Skeletal muscle tissue (tissue), 4 donors: ENCODE results near the gene TMEM192. TPM values are rescaled to one million over a fixed set of nuclear protein-coding genes. Genes with fewer than 3 reads are reported as not detected.
A peak's percentile ranks its signal among the peaks of the same experiment; 100 is the strongest.

Source experiments
- H3K27ac ChIP-seq: one replicate; pipeline ENCODE4 v1.7.0; 2013; ENCODE audit warnings: mild to moderate bottlenecking, low read depth, low read length, inconsistent platforms
- H3K27me3 ChIP-seq, 3 donors: one replicate each; pipeline ENCODE4 v1.7.0; 2013; ENCODE audit warnings: low read length in 3 of 3; ENCODE audit not compliant: control insufficient read depth in 3 of 3, insufficient read depth in 3 of 3
- H3K36me3 ChIP-seq, 3 donors: one replicate each; pipeline ENCODE4 v1.7.0; 2013; ENCODE audit warnings: low read length in 3 of 3; ENCODE audit not compliant: control insufficient read depth in 3 of 3, insufficient read depth in 3 of 3
- H3K4me1 ChIP-seq, 3 donors: one replicate each; pipeline ENCODE4 v1.7.0; 2013; ENCODE audit warnings: low read length in 3 of 3, mild to moderate bottlenecking in 3 of 3; ENCODE audit not compliant: control insufficient read depth in 3 of 3, insufficient read depth in 3 of 3
- H3K4me3 ChIP-seq, 3 donors: one replicate each; pipeline ENCODE4 v1.7.0; 2013; ENCODE audit warnings: low read length in 3 of 3
- H3K9ac ChIP-seq, 3 donors: one replicate each; pipeline ENCODE4 v1.7.0; 2013; ENCODE audit warnings: low read length in 3 of 3, mild to moderate bottlenecking in 3 of 3, moderate library complexity in 2 of 3, low read depth in 1 of 3
- H3K9me3 ChIP-seq, 3 donors: one replicate each; pipeline ENCODE4 v1.7.0; 2013; ENCODE audit warnings: low read length in 3 of 3; ENCODE audit not compliant: control insufficient read depth in 3 of 3
- total RNA-seq: library from RNA; depleted of rRNA; stranded (reverse); fragments of >200 nt; gene quantifications from one replicate; pipeline ENCODE4 v1.2.3, GENCODE V29; 2014
- donor health status: Osteomylitis.

TMEM192 gene
- 3.1 TPM for total RNA-seq

DNA sequence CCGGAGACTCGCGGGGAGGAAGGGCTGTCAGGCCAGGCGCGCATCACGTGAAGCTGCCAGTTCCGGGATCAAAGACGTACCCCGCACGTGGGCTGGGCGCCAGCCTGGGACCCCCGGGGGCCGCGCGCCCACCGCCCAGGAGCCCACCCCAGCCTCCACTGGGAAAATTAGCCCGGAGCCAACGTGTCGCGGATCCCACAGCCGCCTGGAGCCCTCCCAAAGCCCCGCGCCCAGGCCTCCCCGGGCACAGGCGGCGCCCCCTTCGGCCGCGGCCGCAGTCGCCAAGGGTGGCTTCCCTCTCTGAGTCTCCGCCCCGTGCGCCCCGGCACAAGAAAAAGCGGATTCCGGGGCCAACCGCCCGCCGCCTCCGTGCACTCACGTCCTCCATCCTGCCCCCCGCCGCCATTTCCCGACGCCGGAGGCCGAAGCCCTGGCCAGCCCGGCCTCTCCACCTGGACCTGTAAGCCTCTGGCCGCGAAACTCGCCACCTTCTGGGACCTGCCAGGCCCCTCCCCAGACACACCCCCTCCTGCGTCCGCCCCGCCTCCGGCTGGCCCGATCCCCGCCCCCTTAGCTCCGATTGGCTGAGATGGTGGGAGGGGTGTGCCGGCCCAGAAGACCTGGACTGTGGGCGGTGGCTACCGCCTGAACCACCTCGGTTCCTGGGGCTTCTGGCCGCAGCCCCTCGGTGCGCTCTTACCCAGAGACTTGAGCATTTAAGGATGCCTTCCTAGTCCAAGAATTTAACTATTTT, at the start of gene TMEM192:
Gene TMEM192 (minus strand): TSS at position 493 of the 754 bp plus-strand sequence. CDS start 87 bp downstream, at position 406.
- no peaks in the 10 kb centered on the region for H3K9me3 ChIP-seq
- no peaks in the 10 kb centered on the region for H3K27me3 ChIP-seq
- peak within 1 kb of the TSS; percentile 87 to 91 (median 88) for H3K9ac ChIP-seq
- peak within 1 kb of the TSS; percentile 93 to 98 (median 93) for H3K4me3 ChIP-seq
- peaks cover 5 to 8% (median 6%) of the 10 kb centered on the region in 3 donors for H3K4me1 ChIP-seq
- peaks cover 0 to 2% (median 0%) of the 10 kb centered on the region in 3 donors for H3K36me3 ChIP-seq
- peak within 1 kb of the TSS; percentile 91 for H3K27ac ChIP-seq

DNA sequence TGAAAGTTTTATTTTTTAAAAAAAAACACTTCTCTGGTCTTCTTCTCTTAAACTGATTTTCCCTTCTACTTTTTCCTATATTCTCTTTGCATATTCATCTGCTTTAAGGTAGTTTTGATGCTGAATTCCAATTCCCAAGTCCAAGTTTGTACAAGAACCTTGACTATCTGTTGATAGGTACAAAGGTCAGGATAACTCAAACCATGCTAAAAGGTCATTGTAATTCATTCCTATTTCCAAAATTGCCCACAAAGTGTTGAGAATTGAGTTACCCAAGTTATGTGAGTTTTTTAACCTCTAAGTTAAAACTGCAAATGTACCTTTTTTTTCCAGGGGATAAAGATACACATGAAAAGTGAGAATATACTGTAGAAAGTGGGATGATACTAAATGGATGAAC, 46.1 kb upstream of the TMEM192 start:
- no peak overlapping the region for H3K27ac ChIP-seq
- H3K9me3 ChIP-seq: no peaks in the 10 kb centered on the region
- no peaks in the 10 kb centered on the region for H3K4me1 ChIP-seq
- H3K9ac ChIP-seq: no peak overlapping the region
- H3K36me3 ChIP-seq: no peaks in the 10 kb centered on the region
- H3K4me3 ChIP-seq: no peak overlapping the region
- no peaks in the 10 kb centered on the region for H3K27me3 ChIP-seq

DNA sequence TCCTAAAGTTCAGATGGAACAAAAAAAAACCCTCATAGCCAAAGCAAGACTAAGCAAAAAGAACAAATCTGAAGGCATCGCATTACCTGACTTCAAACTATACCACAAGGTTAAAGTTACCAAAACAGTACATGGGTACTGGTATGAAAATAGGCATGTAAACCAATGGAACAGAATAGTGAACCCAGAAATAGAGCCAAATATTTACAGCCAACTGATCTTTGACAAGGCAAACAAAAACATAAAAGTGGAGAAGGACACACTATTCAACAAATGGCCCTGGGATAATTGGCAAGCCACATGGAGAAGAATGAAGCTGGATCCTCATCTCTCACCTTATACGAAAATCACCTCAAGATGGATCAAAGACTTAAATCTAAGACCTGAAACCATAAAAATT, 44.2 kb upstream of the TMEM192 start:
- Histone ChIP-seq H3K27me3 (no peaks in the 10 kb centered on the region), H3K4me1 (no peaks in the 10 kb centered on the region), H3K36me3 (no peaks in the 10 kb centered on the region), H3K9me3 (no peaks in the 10 kb centered on the region), H3K4me3 (no peak overlapping the region), H3K27ac (no peak overlapping the region), H3K9ac (no peak overlapping the region)

DNA sequence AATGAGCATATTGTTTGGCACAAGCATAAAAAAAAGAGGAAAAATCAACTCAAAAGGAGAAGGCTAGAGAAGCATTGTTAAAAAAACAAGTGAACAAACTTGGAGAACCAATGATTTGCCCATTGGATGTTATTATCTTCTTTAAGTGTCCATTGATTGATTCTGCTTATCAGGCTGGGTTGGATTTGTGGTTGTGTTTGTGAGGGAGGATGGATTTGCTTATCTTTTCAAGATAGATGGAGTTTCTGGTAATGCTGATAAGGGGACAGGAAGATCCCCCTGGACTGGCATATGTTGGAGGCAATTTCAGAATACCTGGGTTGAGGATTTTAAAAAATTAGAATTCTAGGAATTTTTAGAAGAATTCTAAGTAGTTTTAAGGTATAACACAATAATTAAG, 41.8 kb upstream of the TMEM192 start:
- Histone ChIP-seq H3K9ac (no peak overlapping the region), H3K27ac (no peak overlapping the region), H3K36me3 (no peaks in the 10 kb centered on the region), H3K9me3 (no peaks in the 10 kb centered on the region), H3K27me3 (no peaks in the 10 kb centered on the region), H3K4me3 (no peak overlapping the region), H3K4me1 (no peaks in the 10 kb centered on the region)

DNA sequence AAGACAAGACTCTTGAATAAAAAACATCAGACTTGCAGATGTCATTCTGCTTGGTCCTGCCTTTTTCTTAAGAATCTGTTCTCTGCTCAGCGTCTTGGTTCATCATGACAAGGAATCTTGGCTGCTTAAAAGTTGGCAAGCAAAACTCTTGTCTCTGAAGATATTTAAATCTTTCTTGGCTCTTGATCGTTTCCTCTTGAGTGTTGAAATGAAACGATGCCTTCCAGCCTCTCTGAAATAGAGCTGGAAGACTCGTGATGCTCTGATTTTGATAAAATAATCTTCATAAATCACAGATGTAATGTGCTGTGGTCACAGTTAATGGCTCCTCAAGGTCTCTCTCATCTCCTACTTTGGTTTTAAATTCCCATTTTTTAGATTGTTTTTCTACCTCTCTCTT, 39.9 kb upstream of the TMEM192 start:
- no peaks in the 10 kb centered on the region for H3K4me1 ChIP-seq
- no peak overlapping the region for H3K9ac ChIP-seq
- no peak overlapping the region for H3K4me3 ChIP-seq
- no peak overlapping the region for H3K27ac ChIP-seq
- H3K27me3 ChIP-seq: no peaks in the 10 kb centered on the region
- no peaks in the 10 kb centered on the region for H3K9me3 ChIP-seq
- H3K36me3 ChIP-seq: no peaks in the 10 kb centered on the region

DNA sequence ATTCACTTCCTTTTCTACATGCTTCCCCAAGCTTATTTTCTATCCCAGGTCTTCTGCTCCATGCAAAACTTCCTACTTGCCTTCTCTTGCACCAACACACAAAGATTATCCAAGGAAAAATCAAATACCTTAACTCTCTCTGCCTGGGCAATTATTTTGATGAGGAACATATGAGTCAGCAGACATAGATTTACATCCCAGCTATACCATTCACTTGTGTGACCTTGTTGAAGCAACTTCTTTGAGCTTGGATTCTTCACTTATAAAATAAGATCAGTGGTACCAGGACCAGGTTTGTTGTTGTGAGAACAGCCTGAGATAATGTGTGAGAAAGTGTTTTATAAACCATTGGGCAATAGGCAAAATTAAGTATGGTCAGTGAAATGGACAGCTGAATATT, 39.1 kb upstream of the TMEM192 start:
- no peaks in the 10 kb centered on the region for H3K27me3 ChIP-seq
- H3K9ac ChIP-seq: no peak overlapping the region
- no peaks in the 10 kb centered on the region for H3K36me3 ChIP-seq
- no peak overlapping the region for H3K4me3 ChIP-seq
- H3K9me3 ChIP-seq: no peaks in the 10 kb centered on the region
- no peak overlapping the region for H3K27ac ChIP-seq
- H3K4me1 ChIP-seq: no peaks in the 10 kb centered on the region

DNA sequence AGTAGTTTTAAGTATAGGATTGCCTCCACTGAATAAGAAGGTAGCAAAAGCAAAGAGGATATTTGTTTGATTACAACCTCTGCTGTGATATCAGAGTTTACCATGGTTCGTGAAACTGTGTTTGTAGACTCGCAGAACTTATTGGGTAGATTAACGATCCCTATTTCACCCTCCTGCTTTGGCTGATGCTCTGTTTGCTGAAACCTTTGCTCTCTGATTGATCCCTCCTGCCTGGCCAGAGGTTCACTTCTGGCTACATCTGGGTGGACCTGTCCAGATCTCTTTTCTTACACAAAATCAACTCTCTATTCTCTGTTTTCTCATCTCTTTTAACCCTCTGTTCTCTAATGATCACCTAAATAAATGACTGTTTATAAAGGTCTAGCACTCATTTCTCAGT, 37.9 kb upstream of the TMEM192 start:
- Histone ChIP-seq H3K4me3 (no peak overlapping the region), H3K4me1 (no peaks in the 10 kb centered on the region), H3K9ac (no peak overlapping the region), H3K27ac (no peak overlapping the region), H3K36me3 (no peaks in the 10 kb centered on the region), H3K27me3 (no peaks in the 10 kb centered on the region), H3K9me3 (no peaks in the 10 kb centered on the region)

DNA sequence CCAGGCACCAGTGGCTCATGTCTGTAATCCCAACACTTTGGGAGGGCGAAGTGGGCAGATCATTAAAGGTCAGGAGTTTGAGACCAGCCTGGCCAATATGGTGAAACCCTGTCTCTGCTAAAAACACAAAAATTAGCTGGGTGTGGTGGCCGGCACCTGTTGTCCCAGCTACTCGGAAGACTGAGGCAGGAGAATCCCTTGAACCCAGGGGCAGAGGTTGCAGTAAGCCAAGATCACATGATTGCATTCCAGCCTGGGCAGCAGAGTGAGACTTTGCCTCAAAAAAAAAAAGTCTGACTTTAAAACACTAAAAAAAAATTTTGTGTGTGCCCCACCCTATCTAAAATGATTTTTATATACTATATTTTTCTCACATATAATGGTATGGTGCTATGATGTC, 26.2 kb upstream of the TMEM192 start:
- Histone ChIP-seq H3K36me3 (no peaks in the 10 kb centered on the region), H3K9ac (no peak overlapping the region), H3K4me1 (no peaks in the 10 kb centered on the region), H3K27me3 (no peaks in the 10 kb centered on the region), H3K9me3 (no peaks in the 10 kb centered on the region), H3K27ac (no peak overlapping the region), H3K4me3 (no peak overlapping the region)

DNA sequence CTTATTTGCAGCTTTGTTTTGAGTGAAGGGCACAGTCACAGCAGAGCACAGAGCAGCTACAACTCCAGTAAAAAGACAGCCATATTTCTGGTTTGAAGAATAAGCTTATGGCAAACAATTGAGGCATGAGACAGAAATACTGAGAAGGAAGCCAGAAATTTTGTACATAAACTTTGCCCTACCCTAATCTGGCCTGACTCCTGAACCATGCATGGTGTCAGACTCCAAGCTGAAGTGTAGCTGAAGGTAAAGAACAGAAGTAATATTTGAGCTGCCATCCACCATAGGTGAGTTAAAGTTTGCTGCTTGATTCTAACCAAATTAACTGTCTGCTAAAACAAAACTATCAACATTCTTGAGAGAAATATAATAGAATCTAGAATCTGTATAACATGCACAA, 24.5 kb upstream of the TMEM192 start:
- Histone ChIP-seq H3K36me3 (no peaks in the 10 kb centered on the region), H3K4me1 (no peaks in the 10 kb centered on the region), H3K4me3 (no peak overlapping the region), H3K9me3 (no peaks in the 10 kb centered on the region), H3K27me3 (no peaks in the 10 kb centered on the region), H3K27ac (no peak overlapping the region), H3K9ac (no peak overlapping the region)

DNA sequence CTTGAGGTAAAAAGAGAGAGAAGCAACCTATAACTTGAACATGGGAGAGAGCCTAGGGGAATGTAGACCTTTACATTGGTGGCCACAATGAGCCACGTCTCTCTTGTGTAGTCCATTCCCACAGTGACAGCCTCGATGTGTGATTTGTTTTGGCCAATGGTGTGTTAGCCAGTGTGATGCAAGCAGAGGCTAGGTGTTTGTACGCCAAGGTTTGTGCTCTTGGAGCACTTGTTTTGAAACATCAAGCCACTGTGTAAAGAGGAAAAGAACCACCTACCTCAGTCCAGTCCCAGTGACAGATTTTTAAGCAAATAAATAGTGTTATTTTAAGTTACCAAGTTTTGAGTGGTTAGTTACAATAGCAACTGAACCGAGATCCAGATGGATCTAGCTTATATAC, 23.9 kb upstream of the TMEM192 start:
- H3K27ac ChIP-seq: no peak overlapping the region
- H3K9me3 ChIP-seq: no peaks in the 10 kb centered on the region
- H3K9ac ChIP-seq: no peak overlapping the region
- no peaks in the 10 kb centered on the region for H3K4me1 ChIP-seq
- H3K4me3 ChIP-seq: no peak overlapping the region
- H3K27me3 ChIP-seq: no peaks in the 10 kb centered on the region
- H3K36me3 ChIP-seq: no peaks in the 10 kb centered on the region
